ENCODE results near the gene HES3. TPM values are rescaled to one million over a fixed set of nuclear protein-coding genes. Genes with fewer than 3 reads are reported as not detected.
A peak's percentile ranks its signal among the peaks of the same experiment; 100 is the strongest.

The HES3 gene
- total RNA-seq, 1 experiment from 2014 or later = not detected

GRCh38 chr1:6274102-6274501, 30.1 kb downstream of the HES3 start:
- intact Hi-C loops (cut with micrococcal nuclease; ENCODE audit: unreplicated experiment) = no loop called here
- Histone ChIP-seq H3K27ac (ENCODE audit: low read depth, low read length, poor library complexity, severe bottlenecking) (peak overlapping the region; percentile 21), H3K27me3 (replicated peaks; ENCODE audit: insufficient read depth, low read depth, low read length, poor library complexity) (no peaks in the 10 kb centered on the region), H3K9me3 (ENCODE audit: low read depth, low read length, poor library complexity, severe bottlenecking) (no peaks in the 10 kb centered on the region), H3K4me1 (ENCODE audit: insufficient read depth, low read length, poor library complexity, severe bottlenecking) (peaks cover 59% of the 10 kb centered on the region), H3K4me3 (ENCODE audit: low read depth, low read length, poor library complexity, severe bottlenecking) (no peak overlapping the region), H3K36me3 (ENCODE audit: insufficient read depth, low read length, poor library complexity, severe bottlenecking) (no peaks in the 10 kb centered on the region)
- POLR2A ChIA-PET (ENCODE audit: low non-redundant PET) = no interaction called here
- CTCF ChIA-PET = no interaction called here
- no peak for DNase-seq (ENCODE audit: low spot score)
- no peak for TF ChIP-seq CTCF (conservative IDR thresholded peaks at IDR 0.05; ENCODE audit: low read depth, low read length)
- TF ChIP-seq EZH2 (IDR thresholded peaks at IDR 0.05; ENCODE audit: borderline replicate concordance, low read depth, low read length, poor library complexity, severe bottlenecking) = no peak
- no TSS peak for BruUV-seq (replicated peaks)

- ChIA-PET CTCF (no interaction called here), POLR2A (ENCODE audit: low non-redundant PET) (no interaction called here)
- intact Hi-C loops (cut with micrococcal nuclease; ENCODE audit: unreplicated experiment) = no loop called here
- no peaks in the 10 kb centered on the region for H3K9me3 ChIP-seq (ENCODE audit: low read depth, low read length, poor library complexity, severe bottlenecking)
- peak overlapping the region; percentile 54 for H3K27ac ChIP-seq (ENCODE audit: low read depth, low read length, poor library complexity, severe bottlenecking)
- H3K4me3 ChIP-seq (ENCODE audit: low read depth, low read length, poor library complexity, severe bottlenecking) = no peak overlapping the region
- no peak for TF ChIP-seq EZH2 (IDR thresholded peaks at IDR 0.05; ENCODE audit: borderline replicate concordance, low read depth, low read length, poor library complexity, severe bottlenecking)
- H3K36me3 ChIP-seq (ENCODE audit: insufficient read depth, low read length, poor library complexity, severe bottlenecking) = no peaks in the 10 kb centered on the region
- no peaks in the 10 kb centered on the region for H3K27me3 ChIP-seq (replicated peaks; ENCODE audit: insufficient read depth, low read depth, low read length, poor library complexity)
- no peak for DNase-seq (ENCODE audit: low spot score)
- H3K4me1 ChIP-seq (ENCODE audit: insufficient read depth, low read length, poor library complexity, severe bottlenecking) = peaks cover 55% of the 10 kb centered on the region
- no TSS peak for BruUV-seq (replicated peaks)
These were observed 30.7 kb downstream of the HES3 start for GRCh38 chr1:6274622-6275139.

- Histone ChIP-seq H3K9me3 (ENCODE audit: low read depth, low read length, poor library complexity, severe bottlenecking) (no peaks in the 10 kb centered on the region), H3K27ac (ENCODE audit: low read depth, low read length, poor library complexity, severe bottlenecking) (peak overlapping the region; percentile 59), H3K27me3 (replicated peaks; ENCODE audit: insufficient read depth, low read depth, low read length, poor library complexity) (no peaks in the 10 kb centered on the region), H3K36me3 (ENCODE audit: insufficient read depth, low read length, poor library complexity, severe bottlenecking) (no peaks in the 10 kb centered on the region), H3K4me3 (ENCODE audit: low read depth, low read length, poor library complexity, severe bottlenecking) (no peak overlapping the region), H3K4me1 (ENCODE audit: insufficient read depth, low read length, poor library complexity, severe bottlenecking) (peaks cover 41% of the 10 kb centered on the region)
- TF ChIP-seq EZH2 (IDR thresholded peaks at IDR 0.05; ENCODE audit: borderline replicate concordance, low read depth, low read length, poor library complexity, severe bottlenecking) = no peak
- no peak for TF ChIP-seq CTCF (conservative IDR thresholded peaks at IDR 0.05; ENCODE audit: low read depth, low read length)
- POLR2A ChIA-PET (ENCODE audit: low non-redundant PET) = no interaction called here
- intact Hi-C loops (cut with micrococcal nuclease; ENCODE audit: unreplicated experiment) = no loop called here
- DNase-seq (ENCODE audit: low spot score) = peak; percentile 61
- CTCF ChIA-PET = no interaction called here
- no TSS peak for BruUV-seq (replicated peaks)
These were observed 32.1 kb downstream of the HES3 start for GRCh38 chr1:6275826-6276782.
